Right atrium auricular region (tissue), 2 donors: ENCODE results near the gene PPME1. TPM values are rescaled to one million over a fixed set of nuclear protein-coding genes. Genes with fewer than 3 reads are reported as not detected.

ENCODE experiments used
- DNase-seq: peaks from one replicate; pipeline ENCODE4 v3.0.0-alpha.2; 2019; ENCODE audit warnings: low spot score
- H3K27ac ChIP-seq, 2 donors: fragments of 200-600 bp; sonication (generic); 1 replicate in 1 of 2; 2 replicates in 1 of 2; pipeline ENCODE4 v1.5.1; 2016 to 2019
- H3K27me3 ChIP-seq, 2 donors: fragments of 200-600 bp; sonication (generic); one replicate each; pipeline versions ENCODE4 v1.5.1 to v1.6.0; 2017 to 2019
- H3K36me3 ChIP-seq: fragments of 200-600 bp; sonication (generic); one replicate; pipeline ENCODE4 v1.5.1; 2016
- H3K4me1 ChIP-seq, 2 donors: fragments of 200-600 bp; sonication (generic); one replicate each; pipeline versions ENCODE4 v1.5.1 to v1.6.0; 2017 to 2019
- H3K4me3 ChIP-seq, 2 donors: fragments of 200-600 bp; sonication (generic); 1 replicate in 1 of 2; 2 replicates in 1 of 2; pipeline ENCODE4 v1.5.1; 2017 to 2019; ENCODE audit warnings: mild to moderate bottlenecking in 1 of 2, moderate library complexity in 1 of 2
- H3K9me3 ChIP-seq, 2 donors: fragments of 200-600 bp; sonication (generic); one replicate each; pipeline ENCODE4 v1.5.1; 2019
- total RNA-seq, 2 donors: library from RNA; depleted of rRNA; stranded (reverse); fragments of >200 nt; gene quantifications; one replicate each; pipeline ENCODE4 v1.1.0, GENCODE V29; 2016
- TF ChIP-seq, protein P1 (sequence below), 2 donors: fragments of 200-600 bp; sonication (generic); IDR thresholded peaks; one replicate each; pipeline ENCODE4 v1.5.1; 2019; ENCODE audit warnings: antibody characterized with exemption in 2 of 2

Gene PPME1
- total RNA-seq, 2 donors from 2014 or later = 30.1 to 35.0 TPM

DNA sequence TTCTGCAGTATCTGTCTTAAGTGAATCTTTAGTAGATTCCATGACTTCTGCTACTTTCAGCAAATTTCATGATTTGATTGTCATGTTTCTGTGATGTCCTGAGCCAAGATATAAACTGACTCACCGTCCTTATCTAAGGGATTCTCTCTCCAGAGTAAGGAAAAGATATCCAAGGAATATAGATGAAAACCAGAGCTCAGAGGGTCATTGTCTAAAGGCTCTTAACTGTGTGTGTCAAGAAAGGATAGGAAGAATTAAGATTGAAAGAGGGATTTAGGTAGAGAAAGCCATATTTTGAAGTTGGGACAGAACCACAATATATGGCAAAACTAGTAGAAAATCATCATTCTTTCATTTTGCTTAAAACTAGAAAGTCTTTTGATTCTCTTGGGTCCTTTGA is 50.7 kb downstream of the PPME1 start:
- peaks cover 0 to 1% of the 10 kb centered on the region in 2 donors for H3K4me1 ChIP-seq
- DNase-seq = no peak
- no peaks in the 10 kb centered on the region for H3K36me3 ChIP-seq
- TF ChIP-seq, protein P1, sequence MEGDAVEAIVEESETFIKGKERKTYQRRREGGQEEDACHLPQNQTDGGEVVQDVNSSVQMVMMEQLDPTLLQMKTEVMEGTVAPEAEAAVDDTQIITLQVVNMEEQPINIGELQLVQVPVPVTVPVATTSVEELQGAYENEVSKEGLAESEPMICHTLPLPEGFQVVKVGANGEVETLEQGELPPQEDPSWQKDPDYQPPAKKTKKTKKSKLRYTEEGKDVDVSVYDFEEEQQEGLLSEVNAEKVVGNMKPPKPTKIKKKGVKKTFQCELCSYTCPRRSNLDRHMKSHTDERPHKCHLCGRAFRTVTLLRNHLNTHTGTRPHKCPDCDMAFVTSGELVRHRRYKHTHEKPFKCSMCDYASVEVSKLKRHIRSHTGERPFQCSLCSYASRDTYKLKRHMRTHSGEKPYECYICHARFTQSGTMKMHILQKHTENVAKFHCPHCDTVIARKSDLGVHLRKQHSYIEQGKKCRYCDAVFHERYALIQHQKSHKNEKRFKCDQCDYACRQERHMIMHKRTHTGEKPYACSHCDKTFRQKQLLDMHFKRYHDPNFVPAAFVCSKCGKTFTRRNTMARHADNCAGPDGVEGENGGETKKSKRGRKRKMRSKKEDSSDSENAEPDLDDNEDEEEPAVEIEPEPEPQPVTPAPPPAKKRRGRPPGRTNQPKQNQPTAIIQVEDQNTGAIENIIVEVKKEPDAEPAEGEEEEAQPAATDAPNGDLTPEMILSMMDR (IDR thresholded peaks at IDR 0.05) = no peak
- H3K27ac ChIP-seq = no peak overlapping the region
- H3K4me3 ChIP-seq = no peak overlapping the region
- no peaks in the 10 kb centered on the region for H3K9me3 ChIP-seq
- no peaks in the 10 kb centered on the region for H3K27me3 ChIP-seq

DNA sequence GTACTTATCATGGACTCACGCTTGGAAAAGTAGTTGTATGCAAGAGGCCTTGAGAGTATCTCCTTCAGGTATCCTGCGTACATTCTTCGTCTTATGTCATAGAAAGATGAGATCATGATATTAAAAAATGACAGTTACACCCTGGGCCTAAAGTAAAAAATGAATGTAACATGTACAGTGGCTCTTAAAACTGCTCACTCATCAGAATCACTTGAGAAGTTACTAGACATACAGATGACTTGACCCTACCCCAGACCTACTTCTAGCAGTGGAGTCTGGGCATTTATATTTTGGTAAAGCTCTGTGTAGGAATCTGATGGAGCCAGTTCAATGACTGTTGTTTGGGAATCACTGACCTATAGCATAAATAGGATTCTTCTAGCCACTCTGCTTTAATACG is 54.5 kb downstream of the PPME1 start:
- Histone ChIP-seq H3K4me3 (no peak overlapping the region), H3K27me3 (no peaks in the 10 kb centered on the region), H3K9me3 (no peaks in the 10 kb centered on the region), H3K36me3 (peaks cover under 1% of the 10 kb centered on the region), H3K4me1 (peaks cover 0 to 12% of the 10 kb centered on the region in 2 donors), H3K27ac (no peak overlapping the region)
- TF ChIP-seq, protein P1 (IDR thresholded peaks at IDR 0.05) = no peak
- DNase-seq = no peak

DNA sequence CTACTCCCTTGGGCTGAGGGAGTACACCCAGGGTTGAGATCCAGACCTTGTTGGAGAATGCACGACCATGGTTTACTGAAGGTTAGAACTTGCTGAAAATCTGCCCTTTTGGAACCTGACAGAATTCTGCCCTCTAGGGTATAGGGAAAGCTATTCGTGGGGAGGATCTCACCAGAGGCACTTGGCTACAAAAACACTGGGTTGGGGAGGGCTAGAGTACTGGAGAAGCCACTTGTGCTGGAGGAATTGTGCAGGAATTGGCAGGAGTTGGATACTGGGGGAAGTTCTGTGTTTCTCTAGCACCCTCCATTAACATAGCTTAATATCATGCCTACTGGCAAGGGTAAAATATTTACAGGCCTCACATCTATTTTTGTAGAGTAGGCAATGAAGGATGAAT is 55.8 kb downstream of the PPME1 start:
- Histone ChIP-seq H3K4me3 (no peak overlapping the region), H3K9me3 (no peaks in the 10 kb centered on the region), H3K27ac (peak overlapping the region in 1 of 2 donors; percentile 52), H3K27me3 (no peaks in the 10 kb centered on the region), H3K4me1 (peaks cover 0 to 12% of the 10 kb centered on the region in 2 donors), H3K36me3 (peaks cover 11% of the 10 kb centered on the region)
- no peak for DNase-seq
- TF ChIP-seq, protein P1 (IDR thresholded peaks at IDR 0.05) = peak in 1 of 2 donors; percentile 9

DNA sequence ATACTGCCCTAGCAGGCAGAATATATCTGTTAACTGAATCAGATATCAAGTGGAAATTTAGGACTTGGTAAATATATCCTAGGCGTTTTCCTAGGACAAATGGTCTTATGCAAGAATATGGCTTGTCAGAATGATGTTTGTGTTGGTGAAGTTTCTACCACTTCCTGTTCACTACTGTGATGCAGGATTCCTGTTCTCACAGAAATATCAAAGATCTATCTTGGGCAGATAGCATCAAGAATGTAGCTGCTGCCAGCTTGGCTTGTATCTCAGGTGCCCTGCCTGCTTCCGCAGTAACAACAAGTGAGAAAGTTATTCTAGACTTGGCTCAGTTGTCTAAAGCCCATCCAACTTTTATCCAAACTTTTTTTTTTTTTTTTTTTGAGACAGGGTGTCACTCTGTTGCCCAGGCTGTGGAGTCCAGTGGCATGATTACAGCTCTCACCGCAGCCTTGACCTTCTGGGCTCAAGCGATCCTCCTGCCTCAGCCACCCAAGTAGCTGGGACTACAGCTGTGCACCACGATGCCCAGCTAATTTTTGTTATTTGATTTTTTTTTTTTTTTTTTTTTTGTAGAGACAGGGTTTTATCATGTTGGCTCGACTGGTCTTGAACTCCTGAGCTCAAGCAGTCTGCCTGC is 61.3 kb downstream of the PPME1 start:
- no peak for DNase-seq
- H3K27me3 ChIP-seq = no peaks in the 10 kb centered on the region
- no peaks in the 10 kb centered on the region for H3K9me3 ChIP-seq
- no peak overlapping the region for H3K4me3 ChIP-seq
- peaks cover 16% of the 10 kb centered on the region for H3K36me3 ChIP-seq
- TF ChIP-seq, protein P1 (IDR thresholded peaks at IDR 0.05) = no peak
- peak overlapping the region in 1 of 2 donors; percentile 37 for H3K27ac ChIP-seq
- peaks cover 0 to 9% of the 10 kb centered on the region in 2 donors for H3K4me1 ChIP-seq

DNA sequence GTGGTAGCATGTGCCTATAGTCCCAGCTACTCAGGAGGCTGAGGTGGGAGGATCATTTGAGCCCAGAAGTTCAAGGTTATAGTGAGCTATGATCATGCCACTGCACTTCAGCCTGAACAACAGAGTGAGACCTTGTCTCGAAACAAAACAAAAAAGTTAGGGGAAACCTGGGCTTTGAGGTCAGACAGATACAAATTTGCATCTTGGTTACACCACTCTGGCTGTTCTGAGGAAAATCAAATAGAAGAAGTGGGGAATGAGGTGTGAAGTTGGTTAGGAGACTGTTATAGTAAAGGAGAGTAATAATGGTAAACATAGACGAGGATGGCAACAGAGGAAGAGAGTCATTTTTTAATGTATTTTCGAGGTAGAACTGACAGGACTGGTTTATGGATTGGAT is 62.6 kb downstream of the PPME1 start:
- Histone ChIP-seq H3K9me3 (no peaks in the 10 kb centered on the region), H3K27ac (no peak overlapping the region), H3K4me1 (peaks cover 0 to 3% of the 10 kb centered on the region in 2 donors), H3K4me3 (no peak overlapping the region), H3K27me3 (no peaks in the 10 kb centered on the region), H3K36me3 (peaks cover 21% of the 10 kb centered on the region)
- DNase-seq = no peak
- TF ChIP-seq, protein P1 (IDR thresholded peaks at IDR 0.05) = no peak

DNA sequence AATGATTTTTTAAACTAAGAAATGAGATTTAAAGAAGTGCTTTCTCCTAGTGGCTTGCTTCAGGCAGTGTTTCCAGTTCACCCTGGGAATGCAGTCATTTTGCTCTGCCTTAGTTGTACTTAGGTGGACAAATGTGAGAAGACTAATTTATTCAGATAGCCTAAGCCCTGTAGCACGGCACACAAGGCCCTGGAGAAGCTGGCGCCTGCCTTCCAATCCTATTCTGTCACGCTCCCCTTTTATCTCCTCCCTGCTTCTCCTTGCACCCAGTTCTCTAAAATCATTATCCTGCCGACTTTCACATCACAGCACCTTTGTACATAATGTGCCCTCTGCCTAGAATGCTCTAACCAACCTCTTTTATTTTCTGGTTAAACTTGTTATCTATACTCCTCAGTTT is 64.0 kb downstream of the PPME1 start:
- Histone ChIP-seq H3K27me3 (no peaks in the 10 kb centered on the region), H3K4me3 (no peak overlapping the region), H3K9me3 (no peaks in the 10 kb centered on the region), H3K27ac (peak overlapping the region in 1 of 2 donors; percentile 21), H3K4me1 (no peaks in the 10 kb centered on the region), H3K36me3 (peaks cover 35% of the 10 kb centered on the region)
- TF ChIP-seq, protein P1 (IDR thresholded peaks at IDR 0.05) = no peak
- DNase-seq = no peak
